GM19397 (cell line): ENCODE results near the gene EXOC7.
"Not testable (repeated sequence)": the region's sequence is repeated elsewhere in the genome, so short reads cannot be mapped to it uniquely, and the experiment has no call there.

Experiments used
- ATAC-seq: cut with Tn5 transposase; IDR thresholded peaks from one replicate; pipeline ENCODE4 v1.9.1; 2021; ENCODE audit warnings: mild to moderate bottlenecking, moderate library complexity; ENCODE audit not compliant: unreplicated experiment

Gene EXOC7

DNA sequence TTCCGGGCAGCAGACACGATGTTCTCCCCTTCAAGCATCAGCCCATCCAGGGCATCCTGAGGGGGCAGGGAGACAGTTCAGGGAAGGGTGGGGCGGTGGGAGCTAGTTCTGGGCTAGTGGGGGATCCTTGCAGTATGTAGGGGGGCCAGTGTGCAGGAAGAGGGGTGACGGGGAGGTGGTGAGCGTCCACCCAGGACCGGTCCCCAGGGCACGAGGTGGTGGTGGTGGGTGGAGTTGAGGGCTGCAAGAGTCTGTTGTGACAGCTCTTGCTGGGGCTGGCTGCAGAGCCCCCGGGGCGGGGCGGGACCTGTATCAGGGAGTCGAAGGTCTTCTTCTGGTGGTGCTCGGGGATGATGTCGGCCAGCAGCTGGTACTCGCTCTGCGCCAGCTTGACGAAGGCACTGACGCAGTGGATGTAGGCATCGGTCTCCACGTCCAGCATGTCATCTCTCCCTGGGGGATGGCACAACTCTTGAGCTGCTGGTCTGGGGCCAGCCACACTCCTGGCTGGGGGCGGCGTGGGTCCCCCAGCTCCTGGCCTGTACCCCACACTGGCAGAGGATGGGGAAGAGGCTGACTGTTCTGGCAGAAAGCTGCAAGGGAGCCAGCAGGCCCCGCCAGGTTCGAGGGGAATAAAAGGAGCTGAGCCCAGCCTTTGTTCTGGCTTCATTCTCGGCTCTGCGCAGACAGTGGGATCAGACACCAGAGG, 14.6 kb downstream of the EXOC7 start:
- ATAC-seq = no peak

DNA sequence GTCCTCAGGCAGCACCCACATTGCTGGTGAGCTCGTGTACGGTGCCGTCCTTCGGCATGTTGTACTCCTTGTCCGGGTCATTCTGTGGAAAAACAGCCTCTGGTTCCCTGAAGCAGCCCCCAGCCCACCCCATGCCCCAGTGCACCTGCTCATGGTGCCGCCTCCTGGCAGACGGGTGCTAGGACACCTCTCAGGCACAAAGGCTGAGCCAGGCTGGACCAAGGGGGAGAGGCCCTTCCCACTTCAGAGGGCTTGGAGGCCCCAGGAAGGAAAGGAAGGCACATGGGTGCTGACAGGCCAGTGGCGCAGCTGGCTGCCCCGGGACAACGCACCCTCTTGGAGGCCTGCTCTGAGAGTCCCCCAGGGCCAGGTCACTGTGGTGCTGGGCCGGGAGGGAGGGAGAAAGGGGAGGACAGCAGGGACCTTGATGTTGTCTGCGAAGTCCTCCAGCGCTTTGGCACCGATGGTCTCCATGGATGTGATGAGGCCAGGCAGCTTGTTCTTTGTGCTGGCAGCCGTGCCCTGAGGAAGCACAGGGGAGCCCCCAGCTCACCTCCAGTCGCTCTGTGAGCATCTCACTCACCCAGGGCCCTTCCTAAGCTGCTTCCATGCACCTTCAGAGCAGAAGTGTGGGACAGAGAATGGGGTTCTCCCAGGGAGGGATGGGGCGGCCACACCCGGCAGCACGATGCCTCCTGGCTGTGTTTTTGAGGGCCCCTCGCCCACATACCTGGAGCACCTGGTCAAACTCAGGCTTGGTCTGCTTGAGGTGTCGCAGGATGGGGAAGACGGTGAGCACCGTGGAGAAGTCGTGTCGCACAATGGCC, 15.3 kb downstream of the EXOC7 start:
- no peak for ATAC-seq

DNA sequence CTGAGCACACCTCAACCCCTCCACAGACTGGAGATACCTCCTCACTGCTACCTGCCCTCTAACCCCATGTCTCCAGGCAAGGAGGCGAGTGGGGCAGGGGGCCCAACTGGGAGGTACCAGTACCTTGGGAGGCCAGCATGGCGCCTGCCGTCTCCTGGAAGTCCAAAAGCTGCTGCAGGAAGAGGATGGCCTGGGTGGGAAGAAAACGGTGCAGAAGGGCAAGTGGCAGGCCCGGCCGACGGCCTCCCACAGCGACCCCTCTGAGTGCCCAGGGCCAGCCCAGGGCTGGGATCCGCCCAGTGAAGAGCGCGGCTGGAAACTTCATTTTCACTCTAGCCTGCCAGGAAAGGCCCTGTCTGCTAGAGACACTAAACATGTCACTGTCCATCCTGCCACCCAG, 16.1 kb downstream of the EXOC7 start:
- no peak for ATAC-seq

DNA sequence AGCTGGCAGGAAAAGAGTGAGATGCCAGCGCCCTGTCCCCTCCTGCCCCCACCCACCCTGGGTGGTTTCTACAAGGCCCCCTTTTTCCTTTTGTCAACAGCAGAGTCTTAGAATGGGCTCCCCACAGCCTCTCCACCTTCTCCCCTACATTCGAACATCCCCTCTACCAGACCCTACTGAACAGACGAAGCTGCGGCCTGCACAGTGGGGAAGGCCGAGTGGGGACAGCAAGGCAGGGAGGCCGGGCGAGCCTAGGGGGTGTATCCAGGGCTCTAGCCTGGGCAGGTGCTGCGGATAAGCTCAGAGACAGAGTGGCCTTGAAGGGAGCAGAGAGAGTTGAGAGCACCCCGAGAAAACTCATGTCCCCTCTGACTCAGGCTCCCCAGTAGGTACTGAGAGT, 17.2 kb downstream of the EXOC7 start:
- ATAC-seq = no peak

DNA sequence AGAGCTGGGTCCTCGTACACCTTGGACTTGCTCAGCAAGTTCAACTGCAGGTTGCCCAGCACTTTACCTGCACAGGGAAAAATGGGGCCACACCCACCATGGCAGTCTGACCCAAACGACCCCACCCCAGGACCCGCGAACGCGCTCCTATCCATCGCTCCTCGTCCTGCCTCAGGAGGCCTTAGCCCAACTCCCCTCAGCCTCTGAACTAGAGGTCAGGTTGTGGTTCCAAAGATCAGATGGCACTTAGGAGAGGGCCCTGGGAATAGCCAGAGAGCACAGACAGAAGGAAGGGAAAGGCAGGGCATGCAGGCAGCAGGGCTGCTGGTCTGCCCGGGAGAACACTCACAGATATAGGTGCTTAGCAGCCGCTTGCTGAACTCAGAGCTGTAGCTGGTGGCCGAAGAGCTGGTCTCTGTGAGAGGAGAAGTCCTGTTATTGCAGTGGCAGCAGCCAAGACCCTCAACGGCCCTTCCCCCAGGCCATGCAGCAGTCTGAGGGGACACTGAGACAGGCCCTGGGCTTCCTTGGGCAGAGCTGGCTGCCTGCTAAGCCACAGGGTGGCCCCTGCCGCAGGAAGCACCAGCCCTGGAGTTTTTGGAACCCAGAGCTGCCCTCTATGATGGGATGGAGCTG, 17.7 kb downstream of the EXOC7 start:
- no peak for ATAC-seq

DNA sequence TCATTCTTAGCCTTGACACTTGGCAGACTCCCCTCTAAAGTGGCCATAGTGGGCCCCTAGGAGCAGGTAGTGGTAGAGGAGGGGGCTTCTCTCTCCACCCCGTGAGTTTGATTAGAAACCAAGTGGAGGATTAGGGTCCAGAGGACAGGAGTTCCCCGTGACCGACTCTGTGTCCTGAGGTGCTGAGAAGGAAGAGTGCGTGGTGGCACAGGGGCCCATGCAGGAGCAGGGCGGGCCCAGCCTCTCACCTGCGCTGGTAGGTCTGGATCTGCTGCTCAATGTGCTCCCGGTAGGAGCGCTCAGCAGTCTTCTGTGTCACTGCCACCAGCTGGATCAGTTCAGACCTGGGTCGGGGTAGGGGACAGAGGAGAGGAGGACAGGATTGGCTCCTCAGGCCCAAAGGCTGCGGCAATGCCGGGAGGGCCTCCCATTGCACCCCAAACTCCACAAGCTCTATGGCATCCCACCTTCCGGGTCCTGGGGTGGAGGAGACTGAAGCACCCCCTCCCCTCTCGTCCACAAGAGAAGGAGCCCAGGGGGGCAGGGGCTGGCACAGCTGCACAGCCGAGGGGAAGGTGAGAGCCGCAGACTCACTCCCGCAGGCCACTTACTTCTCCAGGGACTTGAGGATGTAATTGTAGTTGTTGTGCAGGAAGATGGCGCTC, 18.4 kb downstream of the EXOC7 start:
- ATAC-seq = no peak

DNA sequence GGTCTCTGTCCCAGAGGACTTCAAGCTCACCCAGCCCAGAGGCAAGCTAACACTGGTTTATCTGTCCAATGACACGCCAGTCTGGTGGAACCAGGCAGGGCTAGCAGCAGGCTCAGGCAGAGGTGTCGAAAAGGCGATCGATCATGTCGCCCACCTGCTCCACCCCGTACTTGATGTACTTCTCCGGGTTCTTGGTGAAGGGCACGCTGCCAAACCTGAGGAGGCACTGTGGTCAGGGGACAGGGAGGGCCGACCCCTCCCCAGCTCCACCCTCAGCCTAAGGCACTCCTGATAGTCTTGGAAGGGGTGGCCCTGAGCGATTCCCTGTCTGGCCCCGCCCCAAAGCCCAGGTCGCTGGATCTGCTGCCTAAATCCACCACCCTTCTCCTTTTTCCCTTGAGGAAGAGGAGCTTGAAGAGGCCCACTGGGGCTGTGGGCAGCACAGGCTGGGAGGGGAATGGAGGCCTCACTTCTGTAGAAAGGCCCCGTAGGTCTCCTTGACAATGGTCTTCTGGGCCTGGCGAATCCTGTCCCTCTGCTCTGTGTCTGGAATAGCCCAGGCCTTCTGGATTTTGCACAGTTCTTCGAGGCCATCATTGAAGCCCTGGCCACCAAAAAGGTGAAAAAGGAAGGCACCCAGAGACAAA, 19.9 kb downstream of the EXOC7 start:
- ATAC-seq = no peak

DNA sequence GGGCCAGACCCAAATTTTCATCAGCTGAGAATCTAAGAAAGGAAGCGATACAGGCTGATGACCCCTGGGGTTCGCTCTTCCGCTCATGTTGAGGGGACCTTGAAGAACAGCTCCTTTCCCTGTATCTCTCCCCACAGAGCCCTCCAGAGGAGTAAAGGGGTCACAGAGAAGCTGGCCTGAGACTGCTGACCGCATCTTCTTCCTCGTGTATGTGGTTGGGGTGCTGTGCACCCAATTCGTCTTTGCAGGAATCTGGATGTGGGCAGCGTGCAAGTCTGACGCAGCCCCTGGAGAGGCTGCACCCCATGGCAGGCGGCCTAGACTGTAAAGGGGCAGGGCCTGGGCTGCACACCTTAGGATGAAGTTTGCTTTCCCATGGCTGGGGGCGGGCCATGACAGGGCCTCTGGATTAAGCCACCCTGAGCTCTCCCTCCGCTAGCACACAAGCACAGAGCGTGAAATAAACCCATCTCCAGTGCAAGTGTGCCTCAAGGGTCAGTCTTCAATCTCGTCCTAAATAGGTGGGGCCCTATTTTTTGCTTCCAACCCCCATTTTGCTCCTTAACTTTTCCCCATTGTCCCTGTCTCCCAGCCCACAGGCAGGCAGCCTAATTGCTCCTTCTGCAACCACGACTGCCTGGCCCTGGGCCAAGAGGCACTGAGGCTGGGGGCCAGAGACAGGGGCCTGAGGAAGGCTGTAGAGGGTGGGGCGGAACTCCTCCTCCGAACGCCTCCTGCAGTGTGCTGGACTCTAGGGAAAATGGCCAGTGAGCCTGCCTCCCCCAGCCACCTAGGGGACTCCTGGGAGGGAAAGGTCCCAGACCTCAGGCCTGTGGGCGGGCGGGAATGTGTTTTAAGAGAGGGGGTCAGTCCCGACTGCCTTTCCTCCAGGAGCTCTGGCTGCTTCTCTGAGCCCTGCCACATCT, 21.0 kb downstream of the EXOC7 start:
- no peak for ATAC-seq

DNA sequence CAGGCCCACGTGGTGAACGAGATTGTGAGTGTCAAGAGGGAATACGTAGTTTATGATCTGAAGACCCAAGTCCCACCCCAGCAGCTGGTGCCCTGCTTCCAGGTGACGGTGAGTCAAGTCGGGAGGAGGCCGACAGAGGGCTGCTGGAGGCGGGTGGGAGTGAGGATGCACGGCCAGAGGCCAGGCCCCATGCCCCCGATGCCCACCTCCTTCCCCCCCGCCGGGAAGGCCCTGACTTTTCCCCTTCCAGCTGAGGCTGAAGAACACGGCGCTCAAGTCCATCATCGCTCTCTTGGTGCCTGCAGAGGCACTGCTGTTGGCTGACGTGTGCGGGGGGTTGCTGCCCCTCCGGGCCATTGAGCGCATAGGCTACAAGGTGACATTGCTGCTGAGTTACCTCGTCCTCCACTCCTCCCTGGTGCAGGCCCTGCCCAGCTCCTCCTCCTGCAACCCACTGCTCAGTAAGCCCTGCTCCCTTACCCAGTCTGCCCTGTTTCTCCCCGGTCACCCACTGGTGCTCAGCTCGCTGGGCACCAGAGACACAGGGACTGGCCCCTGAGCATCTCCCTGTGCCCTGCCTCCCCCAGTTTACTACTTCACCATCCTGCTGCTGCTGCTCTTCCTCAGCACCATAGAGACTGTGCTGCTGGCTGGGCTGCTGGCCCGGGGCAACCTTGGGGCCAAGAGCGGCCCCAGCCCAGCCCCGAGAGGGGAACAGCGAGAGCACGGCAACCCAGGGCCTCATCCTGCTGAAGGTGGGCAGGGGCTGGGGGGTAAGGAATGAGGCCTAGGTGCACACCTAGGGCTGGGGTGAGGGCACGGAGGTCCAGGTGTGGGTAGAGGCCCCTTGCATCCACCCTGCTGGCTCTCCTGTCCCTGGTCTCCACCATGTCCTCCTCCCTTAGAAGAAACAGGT, 22.0 kb downstream of the EXOC7 start:
- no peak for ATAC-seq

DNA sequence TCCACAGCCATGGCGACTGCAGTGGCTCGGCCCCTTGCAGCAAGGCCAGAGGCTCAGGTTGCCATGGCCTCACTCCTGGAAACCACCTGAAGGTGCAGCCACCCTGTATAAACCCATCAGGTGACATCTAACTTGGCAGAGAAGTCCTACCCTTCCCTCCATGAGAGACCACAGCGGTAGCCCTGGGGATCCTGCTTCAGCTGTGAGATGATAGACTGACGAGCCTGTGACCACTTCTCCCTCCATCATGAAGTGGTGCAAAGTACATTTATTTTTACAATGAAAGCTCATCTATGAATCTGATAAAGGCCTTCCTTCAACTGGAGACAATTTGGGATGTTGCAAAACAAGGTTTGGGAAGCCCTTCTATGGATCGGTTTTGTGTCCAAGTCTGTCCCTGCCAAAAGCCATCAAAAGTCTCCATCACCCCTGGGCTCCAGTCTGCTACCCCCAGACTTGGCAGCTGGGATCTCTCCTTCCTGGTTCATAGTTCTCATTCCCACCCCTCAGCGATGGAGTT, 22.8 kb downstream of the EXOC7 start:
- no peak for ATAC-seq

DNA sequence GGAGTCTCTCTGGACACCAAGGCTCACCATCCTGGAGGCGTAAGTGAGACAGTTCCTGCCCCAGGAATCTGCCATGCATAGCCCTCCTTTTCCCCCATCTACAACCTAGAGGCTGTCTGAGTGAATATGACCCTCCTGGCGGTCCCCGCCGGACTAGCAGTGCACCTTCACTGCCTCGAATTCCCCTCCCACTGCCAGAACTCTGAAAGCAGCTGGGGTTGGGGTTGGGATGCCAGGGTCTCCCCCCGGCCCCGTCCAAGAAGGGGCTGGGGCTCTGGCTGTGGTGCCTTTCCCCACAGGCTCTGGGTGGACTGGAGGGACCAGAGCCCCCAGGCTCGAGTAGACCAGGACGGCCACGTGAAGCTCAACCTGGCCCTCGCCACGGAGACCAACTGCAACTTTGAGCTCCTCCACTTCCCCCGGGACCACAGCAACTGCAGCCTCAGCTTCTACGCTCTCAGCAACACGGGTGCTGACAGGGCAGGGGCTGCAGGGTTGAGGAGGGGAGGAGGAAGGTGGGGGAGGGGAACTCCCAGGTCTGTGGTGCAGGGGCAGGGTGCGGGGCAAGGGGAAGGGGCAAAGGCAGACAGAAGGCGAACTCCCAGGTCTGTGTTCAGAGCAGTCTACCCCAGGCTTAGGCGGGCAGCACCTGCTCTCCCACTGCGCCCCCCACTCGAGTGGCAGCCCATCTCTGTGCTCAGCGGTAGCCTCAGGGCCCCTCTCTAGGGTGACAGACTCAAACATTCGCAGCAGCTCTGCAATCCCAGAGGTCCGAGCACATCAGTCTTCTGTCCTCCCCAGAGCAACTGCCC, 23.4 kb downstream of the EXOC7 start:
- no peak for ATAC-seq

DNA sequence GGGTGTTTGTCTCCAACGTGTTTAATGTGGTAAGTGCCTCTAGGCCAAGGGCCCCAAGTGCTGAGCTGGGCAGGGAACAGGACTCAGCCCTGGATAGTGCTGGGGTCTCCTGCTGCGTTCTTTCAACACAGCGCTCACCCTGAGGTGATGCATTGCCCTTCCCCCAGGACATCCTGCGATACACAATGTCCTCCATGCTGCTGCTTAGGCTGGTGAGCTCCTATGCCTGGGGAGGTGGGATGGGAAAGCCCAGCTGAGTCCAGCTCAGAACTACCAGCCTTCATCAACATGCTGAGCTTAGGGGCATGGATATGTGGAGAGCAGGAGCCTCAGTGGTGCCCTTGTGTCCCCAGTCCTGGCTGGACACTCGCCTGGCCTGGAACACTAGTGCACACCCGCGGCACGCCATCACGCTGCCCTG, 24.0 kb downstream of the EXOC7 start:
- no peak for ATAC-seq

DNA sequence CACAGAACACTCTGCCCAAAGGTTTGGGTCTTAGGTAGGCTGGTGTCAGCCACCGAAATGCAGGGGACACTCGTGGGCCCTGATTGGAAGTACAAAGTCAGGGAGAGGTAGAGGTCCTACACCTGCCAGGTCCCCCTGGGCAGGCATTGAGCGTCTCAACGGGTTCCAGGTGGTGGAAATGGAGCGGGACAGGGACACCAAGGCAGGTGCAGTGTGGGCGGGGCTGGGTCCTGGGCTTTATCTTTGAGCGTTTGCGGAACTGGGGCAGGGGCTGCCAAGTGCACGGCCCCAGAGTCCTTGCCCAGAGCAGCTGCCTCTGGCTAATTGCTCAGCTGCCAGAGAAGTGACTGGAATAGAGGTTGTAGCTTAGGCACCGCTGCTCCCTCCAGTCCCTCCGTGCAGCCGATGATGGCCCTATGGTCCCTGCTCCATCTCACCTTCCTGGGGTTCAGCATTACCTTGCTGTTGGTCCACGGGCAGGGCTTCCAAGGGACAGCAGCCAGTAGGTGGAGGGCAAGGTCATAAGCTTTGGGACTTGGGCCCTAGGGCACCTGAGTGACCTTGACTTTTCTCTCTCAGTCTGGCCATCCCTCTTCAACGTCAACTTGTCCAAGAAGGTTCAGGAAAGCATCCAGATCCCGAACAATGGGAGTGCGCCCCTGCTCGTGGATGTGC, 24.6 kb downstream of the EXOC7 start, which contains the start of gene ZACN:
Gene ZACN (plus strand): TSS at position 323 of the 675 bp plus-strand sequence. CDS start 83 bp downstream, at position 406.
- no peak for ATAC-seq

DNA sequence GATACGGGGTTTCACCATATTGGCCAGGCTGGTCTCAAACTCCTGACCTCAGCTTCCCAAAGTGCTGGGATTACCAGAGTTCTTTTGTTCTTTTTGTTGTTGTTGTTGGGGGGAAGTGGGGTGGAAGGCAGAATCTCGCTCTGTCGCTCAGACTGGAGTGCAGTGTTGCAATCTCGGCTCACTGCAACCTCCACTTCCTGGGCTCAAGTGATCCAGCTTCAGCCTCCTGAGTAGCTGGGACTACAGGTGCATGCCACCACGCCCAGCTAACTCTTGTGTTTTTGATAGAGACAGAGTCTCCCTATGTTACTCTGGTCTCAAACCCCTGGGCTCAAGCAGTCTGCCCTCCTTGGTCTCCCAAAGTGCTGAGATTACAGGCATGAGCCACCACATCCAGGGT, 25.2 kb downstream of the EXOC7 start:
- not testable (repeated sequence) for ATAC-seq

DNA sequence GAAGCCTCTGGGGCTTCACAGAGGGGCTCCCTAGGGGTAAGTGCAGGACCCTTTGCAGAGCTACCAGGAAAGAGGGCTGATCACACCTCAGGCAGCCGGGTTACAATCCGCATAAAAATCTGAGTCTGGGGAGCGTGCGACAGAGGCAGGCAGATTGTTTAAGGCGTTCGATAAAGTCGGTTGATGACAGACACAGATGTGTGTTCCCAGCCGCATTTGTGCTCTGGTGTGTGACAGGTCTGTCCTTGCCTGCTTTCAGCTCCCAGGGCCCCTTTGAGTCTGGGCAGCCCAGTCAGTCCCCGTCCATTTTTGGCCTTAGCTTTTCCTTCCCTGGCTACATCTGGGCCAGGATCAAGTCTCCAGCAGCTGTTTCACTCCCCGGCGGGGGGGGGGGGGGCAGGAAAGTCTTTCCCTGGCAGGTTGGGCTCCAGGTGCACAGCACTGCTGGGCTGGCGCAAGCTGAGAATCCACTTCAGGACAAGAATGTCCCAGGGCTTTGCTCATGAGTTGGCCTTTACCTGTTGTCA, 25.9 kb downstream of the EXOC7 start:
- no peak for ATAC-seq

DNA sequence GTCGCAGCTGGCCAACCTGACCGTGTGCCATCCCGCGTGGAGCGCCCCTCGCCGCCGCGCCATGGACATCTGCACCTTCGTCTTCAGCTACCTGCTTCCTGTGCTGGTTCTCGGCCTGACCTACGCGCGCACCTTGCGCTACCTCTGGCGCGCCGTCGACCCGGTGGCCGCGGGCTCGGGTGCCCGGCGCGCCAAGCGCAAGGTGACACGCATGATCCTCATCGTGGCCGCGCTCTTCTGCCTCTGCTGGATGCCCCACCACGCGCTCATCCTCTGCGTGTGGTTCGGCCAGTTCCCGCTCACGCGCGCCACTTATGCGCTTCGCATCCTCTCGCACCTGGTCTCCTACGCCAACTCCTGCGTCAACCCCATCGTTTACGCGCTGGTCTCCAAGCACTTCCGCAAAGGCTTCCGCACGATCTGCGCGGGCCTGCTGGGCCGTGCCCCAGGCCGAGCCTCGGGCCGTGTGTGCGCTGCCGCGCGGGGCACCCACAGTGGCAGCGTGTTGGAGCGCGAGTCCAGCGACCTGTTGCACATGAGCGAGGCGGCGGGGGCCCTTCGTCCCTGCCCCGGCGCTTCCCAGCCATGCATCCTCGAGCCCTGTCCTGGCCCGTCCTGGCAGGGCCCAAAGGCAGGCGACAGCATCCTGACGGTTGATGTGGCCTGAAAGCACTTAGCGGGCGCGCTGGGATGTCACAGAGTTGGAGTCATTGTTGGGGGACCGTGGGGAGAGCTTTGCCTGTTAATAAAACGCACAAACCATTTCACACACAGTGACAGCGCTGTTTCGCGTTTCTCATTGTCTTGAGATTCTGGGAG, 26.6 kb downstream of the EXOC7 start:
- ATAC-seq = no peak
